HEK293T (cell line): ENCODE results near the gene TBCA.

ENCODE experiments used
- BHLHE40 ChIP-seq: fragments of 450-650 bp; IDR thresholded peaks from 2 replicates; pipeline ENCODE4 v1.6.1; 2016; ENCODE audit warnings: mild to moderate bottlenecking, moderate library complexity, borderline replicate concordance
- FOXM1 ChIP-seq: fragments of 450-650 bp; IDR thresholded peaks from 2 replicates; pipeline ENCODE4 v1.6.1; 2017; ENCODE audit warnings: mild to moderate bottlenecking, borderline replicate concordance
- HDGF ChIP-seq: fragments of 450-650 bp; IDR thresholded peaks from 2 replicates; pipeline ENCODE4 v1.6.1; 2017; ENCODE audit warnings: antibody characterized with exemption, borderline replicate concordance
- NFRKB ChIP-seq: fragments of 450-650 bp; IDR thresholded peaks from 2 replicates; pipeline ENCODE4 v1.6.1; 2016; ENCODE audit warnings: mild to moderate bottlenecking, moderate library complexity
- SP1 ChIP-seq: fragments of 450-650 bp; IDR thresholded peaks from 2 replicates; pipeline ENCODE4 v1.6.1; 2017
- SUZ12 ChIP-seq: fragments of 450-650 bp; IDR thresholded peaks from 2 replicates; pipeline ENCODE4 v1.6.1; 2016; ENCODE audit warnings: mild to moderate bottlenecking
- TARDBP ChIP-seq: fragments of 450-650 bp; IDR thresholded peaks from 2 replicates; pipeline ENCODE4 v1.6.1; 2016

DNA sequence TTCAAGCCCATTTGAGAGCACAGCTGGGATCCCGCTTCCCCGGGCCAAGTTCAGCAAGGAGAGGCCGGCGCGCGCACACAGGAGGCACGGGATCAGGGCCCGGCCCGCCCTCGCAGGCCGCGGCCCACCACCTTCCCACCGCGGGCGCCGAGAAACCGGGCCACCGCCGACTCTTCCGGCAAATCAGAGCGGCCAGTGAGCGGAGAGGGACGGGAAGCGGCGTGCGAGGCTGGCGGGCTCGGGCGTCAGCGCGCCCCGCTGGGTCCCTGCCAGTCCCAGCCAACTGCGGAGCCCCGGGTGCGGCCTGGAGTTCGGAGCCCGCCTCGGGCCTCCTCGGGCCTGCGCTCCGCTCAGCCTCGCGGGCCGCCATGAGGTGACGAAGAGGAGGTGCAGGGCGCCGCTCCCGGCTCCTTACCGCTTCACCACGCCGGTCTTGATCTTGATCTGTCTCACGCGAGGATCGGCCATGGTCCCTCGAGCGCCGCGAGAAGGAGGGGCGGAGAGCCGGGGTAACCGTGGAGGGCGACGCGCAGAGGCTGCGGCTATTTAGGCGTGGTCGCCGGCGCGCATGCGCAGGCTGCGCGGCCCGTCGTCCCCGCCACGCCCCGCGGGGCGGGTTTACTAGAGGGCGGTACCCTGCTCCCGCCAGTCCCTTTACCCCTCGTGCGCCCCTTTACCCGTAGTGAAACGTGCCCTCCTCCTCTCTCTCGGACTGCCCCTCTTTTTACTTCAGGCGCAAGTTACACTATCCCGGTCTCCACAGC, at the start of gene TBCA:
- TF ChIP-seq FOXM1 (no peak), TARDBP (no peak), SP1 (no peak), SUZ12 (no peak), BHLHE40 (no peak), HDGF (0 out of 2 replicates have a peak, but pooled peaks have one; percentile 23), NFRKB (no peak)
